ENCODE measurements around the gene PSTPIP1.

The PSTPIP1 gene

DNA sequence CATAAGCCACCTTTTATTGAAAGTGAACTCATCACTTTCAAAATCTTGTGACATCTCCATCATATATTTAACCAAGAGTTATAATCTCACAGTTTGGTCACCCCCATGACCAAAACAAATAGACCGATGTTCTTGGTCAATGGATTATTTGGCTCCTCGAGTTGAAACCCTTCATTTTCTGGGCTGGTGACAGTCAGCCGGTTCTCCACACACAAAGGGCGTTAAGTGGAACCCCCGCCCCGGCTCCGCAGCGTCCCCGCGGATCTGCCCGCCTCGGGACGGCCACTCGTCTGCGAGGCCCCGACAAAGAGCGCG lies 75.2 kb downstream of the PSTPIP1 start:
- no peak for DNase-seq (ENCODE audit: low read depth, low spot score)

DNA sequence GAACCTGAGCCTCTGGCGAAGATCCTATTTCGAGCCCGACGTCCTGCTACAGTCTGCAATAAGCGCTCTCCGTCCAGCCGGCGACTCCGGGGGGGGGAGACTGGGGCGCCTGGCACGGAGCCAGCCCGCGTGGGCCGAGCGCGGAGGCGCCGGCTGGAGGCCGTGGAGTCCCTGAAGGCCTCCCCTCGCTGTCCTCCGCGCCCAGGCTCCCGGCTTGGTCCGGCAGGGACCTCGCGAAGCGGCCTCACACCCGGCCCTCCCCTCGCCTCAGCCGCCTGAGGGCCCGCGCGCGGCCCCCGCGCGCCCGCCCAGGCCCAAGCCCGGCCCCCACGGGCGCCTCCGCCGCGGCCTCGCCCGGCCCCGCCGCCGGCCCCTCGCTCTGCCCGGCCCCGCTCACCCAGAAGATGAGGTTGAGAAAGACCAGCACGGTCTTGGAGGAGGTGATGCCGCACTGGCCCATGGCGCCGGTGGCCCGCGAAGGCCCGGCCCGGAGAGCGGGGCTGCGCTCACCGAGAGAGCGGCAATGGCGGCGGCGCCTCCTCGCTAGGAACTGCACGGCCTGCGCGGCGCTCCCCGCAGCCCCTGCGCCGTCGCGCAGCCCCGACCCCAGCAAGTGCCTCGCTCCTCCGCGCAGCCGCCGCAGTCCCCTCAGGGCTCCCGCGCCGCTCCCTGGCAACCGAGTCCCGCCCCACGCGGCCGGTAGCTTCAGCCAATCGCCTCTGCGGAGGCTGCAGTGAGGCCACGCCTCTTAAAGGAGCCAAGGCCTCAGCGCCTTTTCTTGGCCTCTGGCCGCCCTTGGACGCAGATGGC lies 75.8 kb downstream of the PSTPIP1 start, which contains the start of gene TSPAN3:
TSS of gene TSPAN3 (minus strand) at position 615 of the 810 bp plus-strand sequence. CDS start at position 460, 155 bp downstream.
- DNase-seq (ENCODE audit: low read depth, low spot score), result peak; percentile 80

GRCh38 chr15:77071305-77072223 lies 76.6 kb downstream of the PSTPIP1 start:
- no peak for DNase-seq (ENCODE audit: low read depth, low spot score)

GRCh38 chr15:77074350-77074749 lies 79.4 kb downstream of the PSTPIP1 start:
- no peak for DNase-seq (ENCODE audit: low read depth, low spot score)

DNA sequence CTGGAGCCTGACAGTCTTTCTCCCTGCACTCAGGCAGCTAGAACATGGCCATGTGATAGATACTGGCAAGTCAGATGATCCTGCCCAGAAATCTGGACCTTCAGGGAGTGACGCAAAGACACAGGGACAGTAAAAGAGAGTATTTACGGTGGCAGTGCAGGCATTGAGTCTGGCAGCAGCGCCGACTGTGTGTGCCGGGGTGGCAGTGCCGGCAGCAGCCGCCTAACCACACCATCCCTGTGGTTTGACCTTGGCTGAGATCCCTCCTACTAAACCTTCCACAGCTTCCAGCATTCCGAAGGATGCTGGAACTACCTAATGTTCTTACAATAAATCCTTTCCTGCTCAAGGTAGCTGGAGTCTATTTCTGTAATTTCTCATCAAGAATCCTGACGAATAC lies 80.6 kb downstream of the PSTPIP1 start:
- DNase-seq (ENCODE audit: low read depth, low spot score), result no peak

DNA sequence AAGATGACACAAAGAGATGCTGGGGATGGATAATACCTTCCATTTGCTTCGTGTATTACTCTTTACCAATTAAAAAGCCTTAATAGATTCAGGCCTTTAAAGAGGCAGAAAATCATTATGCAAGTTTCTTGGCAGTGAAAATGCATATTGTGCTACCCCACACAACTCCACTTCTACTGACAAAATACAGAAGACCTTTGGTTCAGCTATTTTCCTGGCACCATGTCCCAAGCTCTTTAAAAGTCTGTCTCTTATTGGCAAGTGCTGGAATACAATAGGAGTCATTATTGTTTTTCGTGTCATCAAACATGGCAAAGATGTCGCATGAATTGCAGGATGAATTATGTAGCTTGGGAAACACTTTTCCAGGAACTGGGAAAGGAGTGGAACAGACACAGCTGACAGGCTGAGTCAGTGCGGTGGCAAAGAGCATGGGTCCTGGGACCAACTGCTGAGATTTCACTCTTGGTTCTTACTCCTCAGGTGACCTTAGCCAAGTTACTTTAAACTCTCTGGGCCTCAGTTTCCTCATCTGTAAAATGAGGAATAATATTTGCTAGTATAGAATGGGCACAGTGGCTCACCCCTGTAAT lies 81.5 kb downstream of the PSTPIP1 start:
- DNase-seq (ENCODE audit: low read depth, low spot score), result no peak

GRCh38 chr15:77081971-77082370 lies 87.0 kb downstream of the PSTPIP1 start:
- no peak for DNase-seq (ENCODE audit: low read depth, low spot score)

- DNase-seq (ENCODE audit: low read depth, low spot score), result no peak
Measured at GRCh38 chr15:77083381-77084160, 88.6 kb downstream of the PSTPIP1 start.

- no peak for DNase-seq (ENCODE audit: low read depth, low spot score)
Measured at GRCh38 chr15:77084436-77084835, 89.5 kb downstream of the PSTPIP1 start.

GRCh38 chr15:77085297-77085696 lies 90.4 kb downstream of the PSTPIP1 start:
- DNase-seq (ENCODE audit: low read depth, low spot score), result no peak

All from smooth muscle cell of the brain vasculature (primary cell).